ENCODE results near the gene NUBPL. TPM values are rescaled to one million over a fixed set of nuclear protein-coding genes. Genes with fewer than 3 reads are reported as not detected.

The NUBPL gene
- total RNA-seq, 1 experiment from 2014 or later = 5.7 TPM

DNA sequence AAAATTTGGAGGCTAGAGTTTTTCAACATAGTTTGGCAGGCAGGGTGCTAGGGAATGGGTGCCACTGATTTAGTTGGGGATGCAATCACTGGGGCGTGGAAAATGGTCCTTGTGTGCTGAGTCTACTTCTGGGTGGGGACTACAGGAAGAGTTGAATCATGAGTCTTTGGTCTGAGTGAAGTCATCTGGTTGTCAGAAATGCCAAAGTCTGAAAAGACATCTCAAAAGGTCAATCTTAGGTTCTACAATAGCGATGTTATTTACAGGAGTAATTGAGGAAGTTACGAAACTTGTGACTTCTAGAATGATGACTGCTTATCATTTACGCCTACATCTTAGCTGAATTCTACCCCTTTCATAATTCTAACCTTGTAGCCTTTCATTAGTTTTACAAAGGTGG is 209.1 kb downstream of the NUBPL start:
- TF ChIP-seq, protein P1, sequence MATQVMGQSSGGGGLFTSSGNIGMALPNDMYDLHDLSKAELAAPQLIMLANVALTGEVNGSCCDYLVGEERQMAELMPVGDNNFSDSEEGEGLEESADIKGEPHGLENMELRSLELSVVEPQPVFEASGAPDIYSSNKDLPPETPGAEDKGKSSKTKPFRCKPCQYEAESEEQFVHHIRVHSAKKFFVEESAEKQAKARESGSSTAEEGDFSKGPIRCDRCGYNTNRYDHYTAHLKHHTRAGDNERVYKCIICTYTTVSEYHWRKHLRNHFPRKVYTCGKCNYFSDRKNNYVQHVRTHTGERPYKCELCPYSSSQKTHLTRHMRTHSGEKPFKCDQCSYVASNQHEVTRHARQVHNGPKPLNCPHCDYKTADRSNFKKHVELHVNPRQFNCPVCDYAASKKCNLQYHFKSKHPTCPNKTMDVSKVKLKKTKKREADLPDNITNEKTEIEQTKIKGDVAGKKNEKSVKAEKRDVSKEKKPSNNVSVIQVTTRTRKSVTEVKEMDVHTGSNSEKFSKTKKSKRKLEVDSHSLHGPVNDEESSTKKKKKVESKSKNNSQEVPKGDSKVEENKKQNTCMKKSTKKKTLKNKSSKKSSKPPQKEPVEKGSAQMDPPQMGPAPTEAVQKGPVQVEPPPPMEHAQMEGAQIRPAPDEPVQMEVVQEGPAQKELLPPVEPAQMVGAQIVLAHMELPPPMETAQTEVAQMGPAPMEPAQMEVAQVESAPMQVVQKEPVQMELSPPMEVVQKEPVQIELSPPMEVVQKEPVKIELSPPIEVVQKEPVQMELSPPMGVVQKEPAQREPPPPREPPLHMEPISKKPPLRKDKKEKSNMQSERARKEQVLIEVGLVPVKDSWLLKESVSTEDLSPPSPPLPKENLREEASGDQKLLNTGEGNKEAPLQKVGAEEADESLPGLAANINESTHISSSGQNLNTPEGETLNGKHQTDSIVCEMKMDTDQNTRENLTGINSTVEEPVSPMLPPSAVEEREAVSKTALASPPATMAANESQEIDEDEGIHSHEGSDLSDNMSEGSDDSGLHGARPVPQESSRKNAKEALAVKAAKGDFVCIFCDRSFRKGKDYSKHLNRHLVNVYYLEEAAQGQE (IDR thresholded peaks at IDR 0.05; ENCODE audit: insufficient read depth in 1 of 2, low read depth in 2 of 2, low read length in 1 of 2) = no peak
- TF ChIP-seq SIN3A (IDR thresholded peaks at IDR 0.05; ENCODE audit: borderline replicate concordance, insufficient read depth, low read depth, low read length) (no peak), POLR2AphosphoS5 (IDR thresholded peaks at IDR 0.05; ENCODE audit: low read depth, low read length) (no peak), TCF7L2 (IDR thresholded peaks at IDR 0.05; ENCODE audit: low read depth, low read length) (no peak)
- TF ChIP-seq, protein P2, sequence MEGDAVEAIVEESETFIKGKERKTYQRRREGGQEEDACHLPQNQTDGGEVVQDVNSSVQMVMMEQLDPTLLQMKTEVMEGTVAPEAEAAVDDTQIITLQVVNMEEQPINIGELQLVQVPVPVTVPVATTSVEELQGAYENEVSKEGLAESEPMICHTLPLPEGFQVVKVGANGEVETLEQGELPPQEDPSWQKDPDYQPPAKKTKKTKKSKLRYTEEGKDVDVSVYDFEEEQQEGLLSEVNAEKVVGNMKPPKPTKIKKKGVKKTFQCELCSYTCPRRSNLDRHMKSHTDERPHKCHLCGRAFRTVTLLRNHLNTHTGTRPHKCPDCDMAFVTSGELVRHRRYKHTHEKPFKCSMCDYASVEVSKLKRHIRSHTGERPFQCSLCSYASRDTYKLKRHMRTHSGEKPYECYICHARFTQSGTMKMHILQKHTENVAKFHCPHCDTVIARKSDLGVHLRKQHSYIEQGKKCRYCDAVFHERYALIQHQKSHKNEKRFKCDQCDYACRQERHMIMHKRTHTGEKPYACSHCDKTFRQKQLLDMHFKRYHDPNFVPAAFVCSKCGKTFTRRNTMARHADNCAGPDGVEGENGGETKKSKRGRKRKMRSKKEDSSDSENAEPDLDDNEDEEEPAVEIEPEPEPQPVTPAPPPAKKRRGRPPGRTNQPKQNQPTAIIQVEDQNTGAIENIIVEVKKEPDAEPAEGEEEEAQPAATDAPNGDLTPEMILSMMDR (IDR thresholded peaks at IDR 0.05) = no peak
- no peak overlapping the region for H3K27ac ChIP-seq (ENCODE audit: low read length)
- intact Hi-C loops (cut with micrococcal nuclease; ENCODE audit: unreplicated experiment) (no loop called here), in situ Hi-C loops (cut with HindIII; ENCODE audit: low pct_unique_long_range_greater_than_20kb, low sequenced_read_pairs) (no loop called here)
- ChIA-PET CTCF (no interaction called here), POLR2A (no interaction called here)
- no peak for DNase-seq (ENCODE audit: low read depth, low spot score)
- no peaks in the 10 kb centered on the region for H3K9me3 ChIP-seq (ENCODE audit: control insufficient read depth, insufficient read depth, low read depth, low read length)
- no peak for ATAC-seq
- no peak overlapping the region for H3K4me3 ChIP-seq (ENCODE audit: low read depth in 2 of 2, low read length in 2 of 2)
- H3K27me3 ChIP-seq (ENCODE audit: control insufficient read depth, insufficient read depth, low read length) = no peaks in the 10 kb centered on the region
- H3K4me1 ChIP-seq (ENCODE audit: control insufficient read depth, insufficient read depth, low read length) = no peaks in the 10 kb centered on the region
- BruUV-seq (replicated peaks) = no TSS peak
- H3K36me3 ChIP-seq (ENCODE audit: control insufficient read depth, insufficient read depth, low read length) = no peaks in the 10 kb centered on the region

DNA sequence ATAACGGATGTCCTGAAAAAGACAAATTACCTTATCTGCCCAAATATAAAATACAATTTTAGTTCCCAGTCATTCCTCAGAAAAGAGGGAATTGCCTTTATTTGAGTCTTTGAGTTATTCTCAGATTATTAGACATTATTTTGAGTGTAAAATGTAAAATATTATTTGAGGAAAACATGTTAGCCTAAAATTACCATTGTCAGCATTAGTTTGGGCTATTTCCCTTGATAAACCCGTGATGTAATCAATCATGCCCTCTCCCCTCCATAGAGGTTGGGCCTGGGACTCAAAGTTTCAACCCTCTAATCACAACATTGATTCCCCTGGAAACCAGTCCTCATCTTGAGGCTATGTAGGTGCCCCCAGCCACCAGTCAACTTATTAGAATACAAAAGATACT is 213.4 kb downstream of the NUBPL start:
- Histone ChIP-seq H3K27ac (ENCODE audit: low read length) (no peak overlapping the region), H3K9me3 (ENCODE audit: control insufficient read depth, insufficient read depth, low read depth, low read length) (no peaks in the 10 kb centered on the region), H3K36me3 (ENCODE audit: control insufficient read depth, insufficient read depth, low read length) (no peaks in the 10 kb centered on the region), H3K4me1 (ENCODE audit: control insufficient read depth, insufficient read depth, low read length) (no peaks in the 10 kb centered on the region), H3K27me3 (ENCODE audit: control insufficient read depth, insufficient read depth, low read length) (no peaks in the 10 kb centered on the region), H3K4me3 (ENCODE audit: low read depth in 2 of 2, low read length in 2 of 2) (no peak overlapping the region)
- TF ChIP-seq SIN3A (IDR thresholded peaks at IDR 0.05; ENCODE audit: borderline replicate concordance, insufficient read depth, low read depth, low read length) (no peak), TCF7L2 (IDR thresholded peaks at IDR 0.05; ENCODE audit: low read depth, low read length) (no peak), POLR2AphosphoS5 (IDR thresholded peaks at IDR 0.05; ENCODE audit: low read depth, low read length) (no peak)
- TF ChIP-seq, protein P2 (IDR thresholded peaks at IDR 0.05) = no peak
- TF ChIP-seq, protein P1 (IDR thresholded peaks at IDR 0.05; ENCODE audit: insufficient read depth in 1 of 2, low read depth in 2 of 2, low read length in 1 of 2) = no peak
- in situ Hi-C loops (cut with HindIII; ENCODE audit: low pct_unique_long_range_greater_than_20kb, low sequenced_read_pairs) = no loop called here
- DNase-seq (ENCODE audit: low read depth, low spot score) (no peak), ATAC-seq (no peak)
- intact Hi-C loops (cut with micrococcal nuclease; ENCODE audit: unreplicated experiment) = no loop called here
- ChIA-PET POLR2A (no interaction called here), CTCF (no interaction called here)
- BruUV-seq (replicated peaks) = no TSS peak
